ENCODE results near the gene CLDN3. TPM values are rescaled to one million over a fixed set of nuclear protein-coding genes. Genes with fewer than 3 reads are reported as not detected.

CLDN3 gene
- total and polyA plus RNA-seq, 9 of the 15 experiments (the other 6 are each of a cell fraction or from before 2014, with no cell fraction given), result 0.29 TPM; not detected in 8

- TF ChIP-seq UBTF (IDR thresholded peaks at IDR 0.05; ENCODE audit: borderline replicate concordance in 1 of 2, low read depth in 2 of 2, low read length in 2 of 2) (peak in 1 of 2 experiments; percentile 46; a peak in 1 of 4 replicates), RBM14 (IDR thresholded peaks at IDR 0.05; ENCODE audit: borderline replicate concordance, insufficient read depth, low read depth, low read length) (no peak), SRF (CRISPR knock-in tag; IDR thresholded peaks at IDR 0.05) (peak in 1 of 2 experiments; percentile 27; a peak in 1 of 4 replicates), TAF15 (IDR thresholded peaks at IDR 0.05; ENCODE audit: low read depth, low read length) (no peak), ILF3 (IDR thresholded peaks at IDR 0.05; ENCODE audit: borderline replicate concordance) (no peak), ATF2 (CRISPR knock-in tag; IDR thresholded peaks at IDR 0.05) (peak; percentile 92), CREB5 (CRISPR knock-in tag; IDR thresholded peaks at IDR 0.05) (no peak), BRD9 (IDR thresholded peaks at IDR 0.05; ENCODE audit: low read depth, partially characterized antibody) (no peak), ZNF79 (CRISPR knock-in tag; IDR thresholded peaks at IDR 0.05; ENCODE audit: low read depth) (no peak), JUNB (CRISPR knock-in tag; conservative IDR thresholded peaks at IDR 0.05) (0 out of 2 replicates have a peak, but pooled peaks have one; percentile 47), SAFB (IDR thresholded peaks at IDR 0.05; ENCODE audit: borderline replicate concordance, low read depth, low read length) (no peak), THRA (IDR thresholded peaks at IDR 0.05) (no peak)
- TF ChIP-seq, protein P1, sequence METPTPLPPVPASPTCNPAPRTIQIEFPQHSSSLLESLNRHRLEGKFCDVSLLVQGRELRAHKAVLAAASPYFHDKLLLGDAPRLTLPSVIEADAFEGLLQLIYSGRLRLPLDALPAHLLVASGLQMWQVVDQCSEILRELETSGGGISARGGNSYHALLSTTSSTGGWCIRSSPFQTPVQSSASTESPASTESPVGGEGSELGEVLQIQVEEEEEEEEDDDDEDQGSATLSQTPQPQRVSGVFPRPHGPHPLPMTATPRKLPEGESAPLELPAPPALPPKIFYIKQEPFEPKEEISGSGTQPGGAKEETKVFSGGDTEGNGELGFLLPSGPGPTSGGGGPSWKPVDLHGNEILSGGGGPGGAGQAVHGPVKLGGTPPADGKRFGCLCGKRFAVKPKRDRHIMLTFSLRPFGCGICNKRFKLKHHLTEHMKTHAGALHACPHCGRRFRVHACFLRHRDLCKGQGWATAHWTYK (CRISPR knock-in tag; IDR thresholded peaks at IDR 0.05), result peak; percentile 91
- TF ChIP-seq, protein P2, sequence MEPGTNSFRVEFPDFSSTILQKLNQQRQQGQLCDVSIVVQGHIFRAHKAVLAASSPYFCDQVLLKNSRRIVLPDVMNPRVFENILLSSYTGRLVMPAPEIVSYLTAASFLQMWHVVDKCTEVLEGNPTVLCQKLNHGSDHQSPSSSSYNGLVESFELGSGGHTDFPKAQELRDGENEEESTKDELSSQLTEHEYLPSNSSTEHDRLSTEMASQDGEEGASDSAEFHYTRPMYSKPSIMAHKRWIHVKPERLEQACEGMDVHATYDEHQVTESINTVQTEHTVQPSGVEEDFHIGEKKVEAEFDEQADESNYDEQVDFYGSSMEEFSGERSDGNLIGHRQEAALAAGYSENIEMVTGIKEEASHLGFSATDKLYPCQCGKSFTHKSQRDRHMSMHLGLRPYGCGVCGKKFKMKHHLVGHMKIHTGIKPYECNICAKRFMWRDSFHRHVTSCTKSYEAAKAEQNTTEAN (CRISPR knock-in tag; IDR thresholded peaks at IDR 0.05), result no peak
Observed at GRCh38 chr7:73738612-73739386, 31.3 kb downstream of the CLDN3 start, which contains the start of gene ABHD11 (continued).
